Calu3 (cell line): ENCODE measurements around the gene ADAM19. TPM values are rescaled to one million over a fixed set of nuclear protein-coding genes. Genes with fewer than 3 reads are reported as not detected.

Experiments used
- total RNA-seq: library from RNA; stranded (reverse); gene quantifications from 2 replicates; pipeline ENCODE4 v1.2.3, GENCODE V29; 2022

ADAM19 gene
- total RNA-seq, 1 experiment from 2014 or later: 16.2 TPM

Other genes with a start within 250 kb of the ADAM19 start
- gene NIPAL4, start 115.6 kb downstream of the ADAM19 start, total RNA-seq: 2.7 and 3.2 TPM in 2 replicates
- 0.09 TPM in 1 of 2 replicates, not detected in the other for gene SOX30, start 76.7 kb upstream of the ADAM19 start, total RNA-seq
- gene C5orf52, start 95.8 kb upstream of the ADAM19 start, total RNA-seq: not detected in 2 replicates
- 11.0 and 16.2 TPM in 2 replicates for gene THG1L, start 155.6 kb upstream of the ADAM19 start, total RNA-seq
- 4.5 and 4.6 TPM in 2 replicates for gene LSM11, start 167.9 kb upstream of the ADAM19 start, total RNA-seq